Gastrocnemius medialis (tissue), 4 donors: ENCODE measurements around the gene NUDT17. TPM values are rescaled to one million over a fixed set of nuclear protein-coding genes. Genes with fewer than 3 reads are reported as not detected.

Experiments used
- ATAC-seq, 2 donors: fragments of 150-250 bp; one replicate each; pipeline ENCODE4 v1.9.1; 2016
- DNase-seq, 2 donors: peaks; one replicate each; pipeline ENCODE4 v3.0.0-alpha.2; 2019
- H3K27ac ChIP-seq, 4 donors: fragments of 200-600 bp; sonication (generic); 1 replicate in 1 of 4; 2 replicates in 3 of 4; pipeline ENCODE4 v1.5.1; 2016 to 2018; ENCODE audit warnings: mild to moderate bottlenecking in 2 of 4, moderate library complexity in 1 of 4
- H3K27me3 ChIP-seq, 3 donors: fragments of 200-600 bp; sonication (generic) in 2 of 3; 1 replicate in 1 of 3; 2 replicates in 2 of 3; pipeline versions ENCODE4 v1.5.1 to v1.6.0; 2016 to 2019; ENCODE audit warnings: mild to moderate bottlenecking in 1 of 3, moderate library complexity in 1 of 3
- H3K36me3 ChIP-seq, 2 donors: fragments of 200-600 bp; sonication (generic) in 1 of 2; one replicate each; pipeline ENCODE4 v1.5.1; 2017 to 2018
- H3K4me1 ChIP-seq, 2 donors: fragments of 200-600 bp; sonication (generic) in 1 of 2; one replicate each; pipeline ENCODE4 v1.5.1; 2016 to 2017; ENCODE audit warnings: mild to moderate bottlenecking in 2 of 2
- H3K4me3 ChIP-seq, 4 donors: fragments of 200-600 bp; sonication (generic) in 3 of 4; 1 replicate in 1 of 4; 2 replicates in 3 of 4; pipeline ENCODE4 v1.5.1; 2016 to 2019; ENCODE audit warnings: mild to moderate bottlenecking in 2 of 4
- H3K9me3 ChIP-seq, 3 donors: fragments of 200-600 bp; sonication (generic) in 2 of 3; 1 replicate in 1 of 3; 2 replicates in 2 of 3; pipeline ENCODE4 v1.5.1; 2016 to 2019
- CTCF ChIP-seq, 5 experiments: fragments of 450-650 bp in 3 of 5; fragments of 200-600 bp in 2 of 5; sonication (generic) in 2 of 5; IDR thresholded peaks in 4 of 5; conservative IDR thresholded peaks in 1 of 5; 1 replicate in 4 of 5; 2 replicates in 1 of 5; pipeline ENCODE4 v1.5.1; 2016 to 2019; ENCODE audit warnings: antibody characterized with exemption in 5 of 5, mild to moderate bottlenecking in 3 of 5, moderate library complexity in 3 of 5
- POLR2A ChIP-seq, 2 donors: fragments of 450-650 bp; IDR thresholded peaks; one replicate each; pipeline ENCODE4 v1.6.1; 2017; ENCODE audit warnings: antibody characterized with exemption in 2 of 2, mild to moderate bottlenecking in 2 of 2, moderate library complexity in 2 of 2
- in situ Hi-C, 4 donors: fragments of 200-750 bp; cut with MboI; loops; one replicate each; pipeline versions ENCODE4 v1.15.0 to v1.8.0; 2017; ENCODE audit warnings: low sequenced_read_pairs in 4 of 4
- intact Hi-C: fragments of 100-400 bp; cut with DNase I; formaldehyde crosslinking; loops from one replicate; pipeline ENCODE4 v1.15.1; 2023; ENCODE audit warnings: low total_unique reads
- total RNA-seq, 4 donors: library from RNA; depleted of rRNA; stranded (reverse); fragments of >200 nt; gene quantifications; one replicate each; pipeline versions ENCODE4 v1.1.0 to v1.2.3, GENCODE V29; 2016

NUDT17 gene
- total RNA-seq, 4 donors from 2014 or later, result 0.46 to 2.2 (median 0.51) TPM; not detected in 1

GRCh38 chr1:145863282-145864018 is 18.0 kb downstream of the NUDT17 start:
- Histone ChIP-seq H3K4me1 (peaks cover 5 to 8% of the 10 kb centered on the region in 2 donors), H3K9me3 (no peaks in the 10 kb centered on the region), H3K36me3 (peaks cover 0 to 24% of the 10 kb centered on the region in 2 donors), H3K27me3 (no peaks in the 10 kb centered on the region), H3K4me3 (no peak overlapping the region), H3K27ac (no peak overlapping the region)
- intact Hi-C loops, result no loop called here
- DNase-seq, result no peak
- in situ Hi-C loops, result no loop called here
- TF ChIP-seq POLR2A (IDR thresholded peaks at IDR 0.05) (no peak), CTCF (IDR thresholded peaks at IDR 0.05 in 4 of 5, conservative IDR thresholded peaks at IDR 0.05 in 1 of 5) (no peak)
- no peak for ATAC-seq

DNA sequence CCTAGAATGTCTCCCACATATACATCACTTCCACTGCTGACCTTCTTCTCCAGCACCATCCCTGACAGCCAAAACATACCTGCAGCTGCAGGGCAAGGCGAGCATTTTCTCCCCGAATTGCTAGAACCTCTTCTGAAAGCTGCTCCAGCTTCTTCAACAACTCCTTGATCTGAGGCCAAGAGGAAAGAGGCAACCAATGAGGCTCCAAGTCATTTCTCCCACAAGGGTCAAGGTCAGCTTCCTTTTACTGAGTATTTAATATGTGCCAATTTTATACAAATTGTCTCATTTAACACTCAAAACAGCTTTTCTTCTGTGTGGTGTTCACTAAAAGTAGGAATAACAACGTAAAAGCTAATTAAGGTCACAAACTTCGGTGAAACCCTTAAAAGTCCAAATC is 22.8 kb downstream of the NUDT17 start:
- ATAC-seq (no peak), DNase-seq (no peak)
- Histone ChIP-seq H3K27me3 (no peaks in the 10 kb centered on the region), H3K4me1 (peaks cover 14 to 18% of the 10 kb centered on the region in 2 donors), H3K9me3 (no peaks in the 10 kb centered on the region), H3K27ac (no peak overlapping the region), H3K36me3 (peaks cover 0 to 24% of the 10 kb centered on the region in 2 donors), H3K4me3 (no peak overlapping the region)
- TF ChIP-seq POLR2A (IDR thresholded peaks at IDR 0.05) (no peak), CTCF (IDR thresholded peaks at IDR 0.05 in 4 of 5, conservative IDR thresholded peaks at IDR 0.05 in 1 of 5) (no peak)
- in situ Hi-C loops (no loop called here), intact Hi-C loops (no loop called here)

DNA sequence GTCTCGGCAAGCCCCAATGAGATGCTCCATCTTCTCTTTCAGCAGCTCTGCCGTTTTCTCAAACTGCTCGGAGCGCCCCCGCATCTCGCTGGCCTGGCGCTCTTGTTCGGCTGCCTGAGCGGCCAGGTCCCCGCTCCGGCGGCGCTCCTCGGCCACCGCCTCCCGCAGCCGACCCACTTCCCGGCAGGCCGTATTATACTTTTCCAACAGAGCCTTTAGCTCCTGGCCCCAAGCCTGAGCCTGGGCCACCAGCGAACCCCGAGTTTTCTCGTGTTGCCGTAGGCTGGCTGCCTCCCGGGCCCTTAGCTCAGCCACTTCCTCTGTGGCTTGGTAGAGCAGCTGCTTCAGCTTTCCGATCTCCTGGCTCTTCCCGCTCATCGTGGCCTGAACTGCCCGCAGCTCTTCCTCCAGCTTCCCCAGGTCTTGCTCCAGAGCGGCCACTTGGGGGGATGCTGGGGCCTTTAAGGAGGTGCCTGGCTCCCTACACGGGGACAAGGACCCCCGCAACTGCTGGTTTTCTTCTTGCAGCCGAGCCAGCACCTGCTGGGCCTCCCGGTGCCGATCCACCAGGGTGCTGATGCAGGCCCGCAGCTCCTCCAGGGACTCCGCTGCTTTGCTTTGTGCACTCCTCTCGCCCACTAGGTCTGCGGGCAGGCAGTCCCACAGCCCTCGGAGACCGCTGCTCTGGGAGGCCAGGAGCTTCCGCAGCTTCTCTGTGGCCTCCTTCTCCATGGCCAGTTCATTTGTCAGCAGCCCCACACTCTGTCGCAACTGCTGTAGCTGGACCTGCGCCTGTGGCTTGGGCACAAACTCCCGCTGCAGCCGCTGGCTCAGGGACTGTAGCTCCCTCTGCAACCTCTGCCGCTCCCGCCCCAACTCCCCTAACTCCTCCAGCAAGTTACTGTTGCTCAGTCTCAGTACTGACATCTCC is 26.8 kb downstream of the NUDT17 start:
- peak overlapping the region; percentile 64 to 95 (median 73) for H3K4me3 ChIP-seq
- H3K27ac ChIP-seq, result peak overlapping the region; percentile 83 to 91 (median 88)
- peaks cover 0 to 9% of the 10 kb centered on the region in 2 donors for H3K36me3 ChIP-seq
- ATAC-seq (peak; percentile 91 to 93), DNase-seq (peak; percentile 69 to 88)
- no peaks in the 10 kb centered on the region for H3K9me3 ChIP-seq
- in situ Hi-C loops (no loop called here), intact Hi-C loops (loop anchor here (10.0 kb wide), 1 partner anchor 47 kb away; the partner anchor contains the start of genes POLR3C and RNF115)
- no peaks in the 10 kb centered on the region for H3K27me3 ChIP-seq
- peaks cover 14 to 18% of the 10 kb centered on the region in 2 donors for H3K4me1 ChIP-seq
- TF ChIP-seq CTCF (IDR thresholded peaks at IDR 0.05 in 4 of 5, conservative IDR thresholded peaks at IDR 0.05 in 1 of 5), result no peak
- peak in 1 of 2 donors; percentile 17 for TF ChIP-seq POLR2A (IDR thresholded peaks at IDR 0.05)

DNA sequence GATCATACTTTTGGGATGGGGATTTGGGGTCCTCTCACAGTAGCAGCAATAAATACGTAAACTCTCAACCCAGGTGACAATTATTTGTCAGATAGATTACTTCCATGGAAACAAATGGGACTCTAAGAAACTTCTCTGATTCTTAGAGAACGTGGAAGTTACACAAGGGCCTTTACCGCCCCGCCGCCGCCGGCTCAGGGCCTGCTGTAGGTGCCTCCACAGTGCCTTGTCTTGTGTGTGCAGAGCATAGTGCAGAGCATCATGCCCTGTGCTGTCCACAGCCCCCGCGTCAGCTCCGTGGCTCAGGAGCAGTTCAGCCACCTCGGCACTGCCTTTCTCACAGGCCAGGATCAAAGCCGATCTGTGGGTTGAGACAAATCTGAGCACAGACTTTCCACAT is 29.2 kb downstream of the NUDT17 start:
- no peaks in the 10 kb centered on the region for H3K27me3 ChIP-seq
- H3K4me1 ChIP-seq, result peaks cover 14 to 18% of the 10 kb centered on the region in 2 donors
- ATAC-seq (no peak), DNase-seq (no peak)
- no peaks in the 10 kb centered on the region for H3K36me3 ChIP-seq
- H3K9me3 ChIP-seq, result no peaks in the 10 kb centered on the region
- no peak for TF ChIP-seq CTCF (IDR thresholded peaks at IDR 0.05 in 4 of 5, conservative IDR thresholded peaks at IDR 0.05 in 1 of 5)
- TF ChIP-seq POLR2A (IDR thresholded peaks at IDR 0.05), result no peak
- in situ Hi-C loops (no loop called here), intact Hi-C loops (loop anchor here (10.0 kb wide), 1 partner anchor 50 kb away; the partner anchor contains the start of genes POLR3C and RNF115)
- no peak overlapping the region for H3K27ac ChIP-seq
- H3K4me3 ChIP-seq, result no peak overlapping the region
